Epithelial cell of umbilical artery (primary cell): ENCODE data around the gene IFITM10. TPM values are rescaled to one million over a fixed set of nuclear protein-coding genes. Genes with fewer than 3 reads are reported as not detected.

Experiments
- total RNA-seq: library from RNA; depleted of rRNA; stranded (reverse); fragments of >200 nt; gene quantifications from 2 replicates; pipeline ENCODE4 v1.2.3, GENCODE V29; 2014

IFITM10 gene
- total RNA-seq = 0.15 TPM in 1 of 2 replicates, not detected in the other

DNA sequence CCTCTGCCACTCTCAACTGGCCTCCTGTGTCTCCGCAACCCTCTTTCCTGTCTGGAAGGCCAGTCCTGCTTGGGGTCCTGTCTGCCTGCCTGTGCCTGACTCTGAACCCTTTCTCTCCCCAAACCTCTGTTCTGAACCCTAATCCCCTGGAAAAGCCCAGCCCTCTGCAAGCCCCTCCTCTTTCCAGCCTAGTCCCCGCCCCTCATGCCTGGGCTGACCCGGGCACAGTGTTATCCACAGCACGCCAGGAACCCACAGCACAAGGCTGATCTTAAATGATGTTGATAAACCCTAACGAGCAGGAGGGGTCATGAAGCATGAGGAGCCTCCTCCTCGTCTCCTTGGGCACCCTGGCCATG is at the start of gene IFITM10:
IFITM10 (minus strand) TSS at position 115 of the 359 bp plus-strand sequence. CDS start 153 bp downstream, outside the sequence.

DNA sequence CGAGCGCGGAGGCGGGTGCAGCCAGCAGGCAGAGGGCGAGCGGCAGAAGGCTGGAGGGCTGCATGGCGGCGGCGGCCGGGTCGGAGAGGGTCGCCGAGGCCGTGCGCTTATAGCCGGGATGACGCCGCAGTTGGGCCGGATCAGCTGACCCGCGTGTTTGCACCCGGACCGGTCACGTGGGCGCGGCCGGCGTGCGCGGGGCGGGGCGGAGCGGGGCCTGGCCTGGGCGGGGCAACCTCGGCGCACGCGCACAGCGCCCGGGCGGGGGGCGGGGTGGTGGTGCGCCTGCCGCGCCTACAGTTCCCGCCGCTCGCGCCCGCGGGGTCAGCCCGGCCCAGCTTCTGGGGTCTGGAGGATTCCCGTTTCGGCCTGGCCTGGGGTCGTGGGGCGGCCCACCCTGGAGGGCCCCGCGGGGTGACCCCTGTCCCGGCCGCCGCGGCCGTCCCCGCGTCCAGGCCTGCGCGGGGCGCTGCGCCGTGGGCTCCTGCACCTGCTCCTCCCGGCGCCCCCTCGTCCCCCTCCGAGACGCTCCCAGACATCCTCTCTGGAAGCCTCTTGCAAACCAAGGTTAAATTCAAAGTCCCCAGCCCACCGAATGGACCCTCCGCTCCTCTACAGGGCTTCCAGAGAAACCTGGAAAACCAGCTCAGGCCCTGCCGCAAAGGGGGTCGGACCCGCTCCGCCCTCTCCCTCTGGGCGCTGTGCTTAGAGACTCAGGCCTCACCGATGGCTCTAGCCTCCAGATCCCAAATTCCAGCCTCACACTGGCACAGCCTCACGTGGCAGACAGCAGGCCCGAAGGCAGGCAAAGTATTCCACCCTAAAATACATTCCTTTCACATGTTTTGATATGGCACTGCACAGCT is 13.6 kb upstream of the IFITM10 start, which contains the start of gene CTSD:
CTSD (minus strand) TSS at position 132 of the 866 bp plus-strand sequence; CDS start at position 64, 68 bp downstream.

DNA sequence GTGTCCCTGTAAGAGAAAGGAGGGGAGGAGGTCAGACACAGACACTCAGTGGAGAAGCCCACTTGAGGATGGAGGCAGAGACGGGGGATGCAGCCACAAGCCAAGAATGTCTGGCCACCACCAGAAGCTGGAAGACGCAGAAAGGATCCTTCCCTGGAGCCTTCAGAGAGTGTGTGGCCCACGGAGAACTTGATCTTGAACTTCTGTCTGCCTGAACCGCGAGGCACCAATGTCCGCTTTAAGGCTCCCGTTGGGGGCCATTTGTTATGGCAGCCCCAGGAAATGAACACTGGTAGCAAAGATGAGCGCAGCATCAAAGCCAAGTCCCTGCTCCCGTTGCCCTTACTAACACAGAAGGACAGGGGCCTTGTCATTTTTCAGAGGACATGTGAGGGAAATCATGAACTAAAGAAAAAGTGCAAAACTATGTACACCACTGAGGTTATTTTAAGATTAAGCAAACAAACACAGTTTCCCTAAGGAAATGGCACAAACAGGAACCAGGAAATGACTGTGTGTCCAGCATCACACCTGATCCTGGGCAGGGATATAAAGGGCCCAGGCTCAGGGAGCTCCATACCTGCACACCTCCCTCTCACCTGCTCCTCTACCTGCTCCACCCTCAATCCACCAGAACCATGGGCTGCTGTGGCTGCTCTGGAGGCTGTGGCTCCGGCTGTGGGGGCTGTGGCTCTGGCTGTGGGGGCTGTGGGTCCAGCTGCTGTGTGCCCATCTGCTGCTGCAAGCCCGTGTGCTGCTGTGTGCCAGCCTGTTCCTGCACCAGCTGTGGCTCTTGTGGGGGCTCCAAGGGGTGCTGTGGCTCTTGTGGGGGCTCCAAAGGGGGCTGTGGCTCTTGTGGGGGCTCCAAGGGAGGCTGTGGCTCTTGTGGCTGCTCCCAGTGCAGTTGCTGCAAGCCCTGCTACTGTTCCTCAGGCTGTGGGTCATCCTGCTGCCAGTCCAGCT is 53.5 kb downstream of the IFITM10 start, which contains the start of gene KRTAP5-6:
KRTAP5-6 (plus strand) TSS at position 588 of the 963 bp plus-strand sequence; CDS start at position 639, 51 bp downstream.

Other genes starting within 250 kb of the IFITM10 start
- 0.32 and 0.46 TPM in 2 replicates for gene DUSP8, start 178.3 kb downstream of the IFITM10 start, total RNA-seq
- gene KRTAP5-1, start 165.3 kb downstream of the IFITM10 start, total RNA-seq = not detected in 2 replicates
- gene KRTAP5-2, start 152.3 kb downstream of the IFITM10 start, total RNA-seq = not detected in 2 replicates
- not detected in 2 replicates for gene KRTAP5-3, start 142.1 kb downstream of the IFITM10 start, total RNA-seq
- gene KRTAP5-4, start 128.5 kb downstream of the IFITM10 start, total RNA-seq = not detected in 2 replicates
- not detected in 2 replicates for gene KRTAP5-5, start 120.8 kb downstream of the IFITM10 start, total RNA-seq
- gene KRTAP5-6, start 53.4 kb downstream of the IFITM10 start, total RNA-seq = not detected in 2 replicates
- gene CTSD, start 13.3 kb upstream of the IFITM10 start, total RNA-seq = 54.9 and 67.9 TPM in 2 replicates
- gene SYT8, start 84.4 kb upstream of the IFITM10 start, total RNA-seq = not detected in 2 replicates
- not detected in 2 replicates for gene TNNI2, start 88.4 kb upstream of the IFITM10 start, total RNA-seq
- gene LSP1, start 102.5 kb upstream of the IFITM10 start, total RNA-seq = 0.32 TPM in 1 of 2 replicates, not detected in the other
- gene PRR33, start 141.3 kb upstream of the IFITM10 start, total RNA-seq = not detected in 2 replicates
- gene TNNT3, start 169.1 kb upstream of the IFITM10 start, total RNA-seq = not detected in 2 replicates
- 145 and 179 TPM in 2 replicates for gene MRPL23, start 196.7 kb upstream of the IFITM10 start, total RNA-seq
- 9.1 and 19.2 TPM in 2 replicates for gene H19, start 247.2 kb upstream of the IFITM10 start, total RNA-seq